ENCODE data around the gene UACA. TPM values are rescaled to one million over a fixed set of nuclear protein-coding genes. Genes with fewer than 3 reads are reported as not detected.

Gene UACA
- total and polyA plus RNA-seq, 8 donors = 4.9 to 135 (median 36.1) TPM

DNA sequence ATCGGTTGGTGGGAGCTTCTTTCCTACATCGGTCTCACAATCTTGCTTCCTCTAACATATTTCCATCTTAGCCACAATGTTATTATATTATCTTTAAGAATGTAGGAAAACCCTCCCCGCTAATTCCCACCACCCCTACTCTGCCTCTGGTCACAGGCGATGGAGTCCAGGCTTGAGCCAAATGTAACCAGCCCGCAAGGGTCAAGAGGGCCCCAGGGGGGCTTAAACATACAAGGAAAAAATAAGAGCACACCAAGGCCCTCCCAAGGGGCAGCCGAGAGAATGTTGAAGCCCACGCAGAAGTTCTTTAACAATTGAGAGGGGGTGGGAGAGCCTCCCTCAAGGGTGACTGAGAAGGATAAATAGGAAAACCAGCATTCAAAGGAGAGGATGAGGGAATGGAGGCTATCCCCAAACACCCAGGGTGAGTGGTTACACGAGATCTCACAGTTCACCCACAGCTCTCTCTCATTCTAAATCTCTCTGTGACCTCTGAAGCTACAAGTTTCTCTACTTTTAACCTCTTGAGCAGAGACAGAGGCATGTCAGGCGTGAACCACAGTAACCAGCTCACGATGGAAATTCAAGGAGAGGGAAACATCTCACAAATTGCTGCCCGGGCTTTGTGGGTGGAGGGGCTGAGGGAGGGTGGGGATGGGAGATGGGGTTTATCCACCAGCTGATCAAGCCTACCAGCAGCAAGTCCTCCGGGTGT, 31.4 kb upstream of the UACA start:
- H3K4me1 ChIP-seq = peaks cover 0 to 7% (median 5%) of the 10 kb centered on the region in 4 donors
- intact Hi-C loops (cut with DNase I; ENCODE audit: low total_unique reads) = no loop called here
- peak overlapping the region in 4 of 5 donors; percentile 57 to 84 (median 70) for H3K27ac ChIP-seq
- TF ChIP-seq CTCF (IDR thresholded peaks at IDR 0.05) (no peak), EP300 (IDR thresholded peaks at IDR 0.05) (no peak), POLR2A (IDR thresholded peaks at IDR 0.05) (no peak), POLR2AphosphoS5 (IDR thresholded peaks at IDR 0.05) (no peak)
- no peaks in the 10 kb centered on the region for H3K36me3 ChIP-seq
- no peak for DNase-seq
- H3K9me3 ChIP-seq = no peaks in the 10 kb centered on the region
- H3K4me3 ChIP-seq = no peak overlapping the region
- no peaks in the 10 kb centered on the region for H3K27me3 ChIP-seq
- 78 to 87% (median 85%) methylated on average over 12 of the region's 12 CpGs for WGBS, 5 donors

DNA sequence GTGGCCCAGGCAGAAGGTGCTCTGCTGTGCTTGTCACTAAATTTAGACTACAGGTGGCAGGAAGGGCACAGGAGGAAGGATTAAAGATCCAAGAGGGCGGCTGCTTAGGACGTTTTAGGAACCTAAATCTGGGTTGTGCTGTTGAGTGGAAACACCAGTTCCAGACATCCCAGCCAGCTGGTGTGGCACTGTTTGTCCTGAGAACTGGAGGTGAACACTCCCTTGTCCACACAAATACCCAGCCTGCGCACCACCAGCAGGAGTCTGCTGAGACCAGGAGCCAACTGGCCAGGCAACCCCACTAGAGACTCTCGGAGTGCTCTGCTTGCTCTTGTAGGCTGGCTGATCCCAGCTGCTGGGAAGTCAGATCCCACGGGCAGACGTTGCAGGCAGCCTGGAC, 30.3 kb upstream of the UACA start:
- H3K4me1 ChIP-seq = no peaks in the 10 kb centered on the region
- TF ChIP-seq CTCF (IDR thresholded peaks at IDR 0.05) = no peak
- TF ChIP-seq EP300 (IDR thresholded peaks at IDR 0.05) = no peak
- TF ChIP-seq POLR2AphosphoS5 (IDR thresholded peaks at IDR 0.05) = no peak
- no peak for TF ChIP-seq POLR2A (IDR thresholded peaks at IDR 0.05)
- 33 to 63% (median 50%) methylated on average over 3 to 6 of the region's 6 CpGs for WGBS, 5 donors
- no peaks in the 10 kb centered on the region for H3K9me3 ChIP-seq
- H3K4me3 ChIP-seq = no peak overlapping the region
- no peaks in the 10 kb centered on the region for H3K27me3 ChIP-seq
- intact Hi-C loops (cut with DNase I; ENCODE audit: low total_unique reads) = no loop called here
- no peaks in the 10 kb centered on the region for H3K36me3 ChIP-seq
- peak in 1 of 2 donors; percentile 40 for DNase-seq
- H3K27ac ChIP-seq = peak overlapping the region in 2 of 5 donors; percentile 76 to 84

GRCh38 chr15:70792171-70792573, 28.8 kb upstream of the UACA start:
- no peaks in the 10 kb centered on the region for H3K9me3 ChIP-seq
- intact Hi-C loops (cut with DNase I; ENCODE audit: low total_unique reads) = no loop called here
- H3K4me1 ChIP-seq = no peaks in the 10 kb centered on the region
- no peaks in the 10 kb centered on the region for H3K27me3 ChIP-seq
- 70 to 73% (median 72%) methylated on average over 2 of the region's 2 CpGs for WGBS, 5 donors
- no peak overlapping the region for H3K4me3 ChIP-seq
- DNase-seq = no peak
- no peak overlapping the region for H3K27ac ChIP-seq
- no peaks in the 10 kb centered on the region for H3K36me3 ChIP-seq
- no peak for TF ChIP-seq EP300 (IDR thresholded peaks at IDR 0.05)

- Histone ChIP-seq H3K4me3 (no peak overlapping the region), H3K4me1 (no peaks in the 10 kb centered on the region), H3K27me3 (no peaks in the 10 kb centered on the region), H3K27ac (no peak overlapping the region), H3K9me3 (no peaks in the 10 kb centered on the region), H3K36me3 (no peaks in the 10 kb centered on the region)
- WGBS, 5 donors = 77 to 83% (median 80%) methylated on average over 5 of the region's 5 CpGs
- intact Hi-C loops (cut with DNase I; ENCODE audit: low total_unique reads) = no loop called here
- no peak for TF ChIP-seq POLR2AphosphoS5 (IDR thresholded peaks at IDR 0.05)
- TF ChIP-seq POLR2A (IDR thresholded peaks at IDR 0.05) = no peak
- no peak for TF ChIP-seq EP300 (IDR thresholded peaks at IDR 0.05)
- TF ChIP-seq CTCF (IDR thresholded peaks at IDR 0.05) = no peak
- DNase-seq = no peak
Measured at GRCh38 chr15:70791259-70791658, 27.9 kb upstream of the UACA start.

- WGBS, 5 donors = 29 to 49% (median 43%) methylated on average over 4 of the region's 4 CpGs
- Histone ChIP-seq H3K4me1 (no peaks in the 10 kb centered on the region), H3K27ac (no peak overlapping the region), H3K9me3 (no peaks in the 10 kb centered on the region), H3K4me3 (no peak overlapping the region), H3K36me3 (no peaks in the 10 kb centered on the region), H3K27me3 (no peaks in the 10 kb centered on the region)
- intact Hi-C loops (cut with DNase I; ENCODE audit: low total_unique reads) = no loop called here
- no peak for DNase-seq
- TF ChIP-seq POLR2AphosphoS5 (IDR thresholded peaks at IDR 0.05) = no peak
- TF ChIP-seq POLR2A (IDR thresholded peaks at IDR 0.05) = no peak
- TF ChIP-seq EP300 (IDR thresholded peaks at IDR 0.05) = no peak
- no peak for TF ChIP-seq CTCF (IDR thresholded peaks at IDR 0.05)
Measured at GRCh38 chr15:70789213-70789612, 25.9 kb upstream of the UACA start.

All from stomach (tissue), 9 donors.